ENCODE data around the gene HS1BP3.
A peak's percentile ranks its signal among the peaks of the same experiment; 100 is the strongest.

HS1BP3 gene

GRCh38 chr2:20676353-20677215 lies 25.7 kb upstream of the HS1BP3 start:
- no peak for TF ChIP-seq CTCF (IDR thresholded peaks at IDR 0.05; ENCODE audit: insufficient read depth, low read length, missing control alignments)
- ChIA-PET CTCF (interaction anchor here (0.9 to 11.2 kb wide), 12 partner anchors 9 to 286 kb away, joined by 3 to 108 read pairs (median 4); partner anchors contain the start of gene HS1BP3), POLR2A (no interaction called here)
- DNase-seq (ENCODE audit: low read depth, low spot score): no peak
- H3K4me3 ChIP-seq (ENCODE audit: low read depth, low read length): no peak overlapping the region

DNA sequence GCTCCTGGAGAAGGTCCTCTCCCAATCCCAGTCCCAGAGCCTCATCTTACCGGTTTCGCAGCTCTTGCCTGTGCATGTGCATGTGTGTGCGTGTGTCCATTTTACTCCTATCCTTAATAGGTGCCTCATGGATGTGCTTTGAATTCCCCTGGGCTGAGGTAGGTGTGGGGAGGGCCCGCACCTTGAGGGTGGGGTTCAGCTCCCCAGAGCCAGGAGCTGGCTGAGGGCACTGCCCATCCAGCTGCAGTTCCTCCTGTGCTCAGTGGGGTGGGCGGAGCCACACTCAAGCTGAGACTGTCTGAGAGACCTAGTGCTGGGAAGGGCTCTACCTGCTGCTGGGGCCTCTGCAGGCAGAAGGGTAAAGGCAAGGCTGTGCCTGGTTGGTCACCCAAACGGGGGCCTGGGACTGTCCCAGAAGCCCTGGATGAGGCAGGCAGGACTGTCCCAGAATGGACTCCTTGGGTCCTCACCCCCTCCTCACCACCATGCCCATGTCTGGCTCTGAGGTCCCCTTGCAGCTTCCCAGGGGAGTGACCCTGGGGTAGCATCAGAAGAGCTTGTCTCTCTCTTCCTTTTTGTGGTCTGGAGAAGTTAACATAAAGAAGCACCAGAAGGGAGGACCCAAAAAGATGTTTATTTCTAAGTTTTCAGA lies 24.9 kb upstream of the HS1BP3 start:
- no peak overlapping the region for H3K4me3 ChIP-seq (ENCODE audit: low read depth, low read length)
- ChIA-PET POLR2A (interaction anchor here (0.7 to 0.8 kb wide), 2 partner anchors 147 to 229 kb away, joined by 3 read pairs; partner anchors contain the start of genes LDAH and RHOB), CTCF (interaction anchor here (0.7 to 11.2 kb wide), 8 partner anchors 10 to 287 kb away, joined by 3 to 108 read pairs (median 4); partner anchors contain the start of gene HS1BP3)
- TF ChIP-seq CTCF (IDR thresholded peaks at IDR 0.05; ENCODE audit: insufficient read depth, low read length, missing control alignments): no peak
- DNase-seq (ENCODE audit: low read depth, low spot score): no peak

GRCh38 chr2:20674974-20675679 lies 24.2 kb upstream of the HS1BP3 start:
- CTCF ChIA-PET: interaction anchor here (0.7 to 11.2 kb wide), 7 partner anchors 9 to 288 kb away, joined by 3 to 108 read pairs (median 4); partner anchors contain the start of gene HS1BP3
- POLR2A ChIA-PET: interaction anchor here (0.7 to 0.9 kb wide), 3 partner anchors 148 to 241 kb away, joined by 3 read pairs; partner anchors contain the start of genes LDAH and RHOB
- DNase-seq (ENCODE audit: low read depth, low spot score): peak; percentile 37

DNA sequence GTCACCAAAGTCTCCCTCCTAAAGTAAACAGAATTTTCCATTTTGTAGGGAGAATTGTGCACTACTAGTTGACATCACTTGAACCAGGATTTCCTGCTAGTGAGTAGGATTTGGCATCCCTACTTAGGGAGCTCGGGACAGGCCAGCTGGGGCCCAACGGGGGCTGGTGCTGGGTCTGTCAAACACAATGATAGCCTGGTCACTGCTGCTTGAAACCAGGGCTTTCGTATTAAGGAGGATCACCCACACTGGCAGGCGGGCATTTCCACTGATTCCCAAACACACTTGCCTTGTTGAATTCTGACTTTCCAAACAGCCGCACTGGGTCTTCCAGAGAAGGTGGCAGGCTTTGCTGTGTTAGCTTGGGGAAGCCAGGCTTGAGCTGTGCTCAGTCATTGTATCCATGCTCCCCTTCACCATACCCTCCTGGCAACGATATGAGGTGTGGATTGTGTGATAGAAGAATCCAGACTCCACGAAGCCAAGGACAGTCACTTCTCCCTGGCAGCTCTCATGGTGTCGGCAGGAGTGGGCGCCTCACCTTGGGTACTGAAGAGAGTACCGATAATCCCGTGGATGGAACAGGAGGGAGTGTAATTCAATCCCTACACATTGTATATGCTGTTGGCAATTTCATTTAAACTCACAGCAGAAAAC lies 23.5 kb upstream of the HS1BP3 start:
- no peak for DNase-seq (ENCODE audit: low read depth, low spot score)
- no peak overlapping the region for H3K4me3 ChIP-seq (ENCODE audit: low read depth, low read length)
- CTCF ChIA-PET: interaction anchor here (0.9 to 11.2 kb wide), 5 partner anchors 12 to 288 kb away, joined by 3 to 108 read pairs (median 22); partner anchors contain the start of gene HS1BP3
- POLR2A ChIA-PET: interaction anchor here (0.9 kb wide), 1 partner anchor 241 kb away, joined by 3 read pairs; no protein-coding TSS in a partner anchor
- TF ChIP-seq CTCF (IDR thresholded peaks at IDR 0.05; ENCODE audit: insufficient read depth, low read length, missing control alignments): no peak

More at GRCh38 chr2:20674974-20675679, 24.2 kb upstream of the HS1BP3 start:
- no peak for TF ChIP-seq CTCF (IDR thresholded peaks at IDR 0.05; ENCODE audit: insufficient read depth, low read length, missing control alignments)
- H3K4me3 ChIP-seq (ENCODE audit: low read depth, low read length): no peak overlapping the region

GRCh38 chr2:20673686-20674308 lies 22.9 kb upstream of the HS1BP3 start:
- ChIA-PET CTCF (interaction anchor here (0.7 to 11.2 kb wide), 4 partner anchors 12 to 289 kb away, joined by 3 to 108 read pairs (median 26); partner anchors contain the start of gene HS1BP3), POLR2A (no interaction called here)
- H3K4me3 ChIP-seq (ENCODE audit: low read depth, low read length): no peak overlapping the region
- no peak for DNase-seq (ENCODE audit: low read depth, low spot score)
- TF ChIP-seq CTCF (IDR thresholded peaks at IDR 0.05; ENCODE audit: insufficient read depth, low read length, missing control alignments): no peak
